Central memory CD8-positive, alpha-beta T cell (primary cell): ENCODE measurements around the gene KCNMA1.

Experiments used
- ATAC-seq: fragments of 150-1000 bp; cut with Tn5 transposase; replicated peaks from 2 replicates; pipeline ENCODE4 v1.10.0; 2022; ENCODE audit warnings: mild to moderate bottlenecking, moderate FRiP score, moderate number of reproducible peaks; ENCODE audit not compliant: poor library complexity, severe bottlenecking; ENCODE audit errors: extremely low read depth
- DNase-seq, 2 donors: peaks; one replicate each; pipeline ENCODE4 v3.0.0; 2021; ENCODE audit warnings: low spot score in 2 of 2
- H3K27ac Mint-ChIP-seq: one replicate; pipeline ENCODE4 v1.8.0; 2022; ENCODE audit warnings: low read depth, mild to moderate bottlenecking, moderate library complexity, mixed read lengths
- H3K27me3 Mint-ChIP-seq: one replicate; pipeline ENCODE4 v1.8.0; 2022; ENCODE audit warnings: mixed read lengths
- H3K36me3 Mint-ChIP-seq: one replicate; pipeline ENCODE4 v1.8.0; 2022; ENCODE audit warnings: mild to moderate bottlenecking, moderate library complexity, mixed read lengths; ENCODE audit not compliant: insufficient read depth
- H3K4me1 Mint-ChIP-seq: one replicate; pipeline ENCODE4 v1.8.0; 2022; ENCODE audit warnings: mixed read lengths
- H3K4me3 Mint-ChIP-seq: one replicate; pipeline ENCODE4 v1.8.0; 2022; ENCODE audit warnings: mild to moderate bottlenecking, moderate library complexity, mixed read lengths
- H3K9me3 Mint-ChIP-seq: one replicate; pipeline ENCODE4 v1.8.0; 2022; ENCODE audit warnings: mixed read lengths

KCNMA1 gene

DNA sequence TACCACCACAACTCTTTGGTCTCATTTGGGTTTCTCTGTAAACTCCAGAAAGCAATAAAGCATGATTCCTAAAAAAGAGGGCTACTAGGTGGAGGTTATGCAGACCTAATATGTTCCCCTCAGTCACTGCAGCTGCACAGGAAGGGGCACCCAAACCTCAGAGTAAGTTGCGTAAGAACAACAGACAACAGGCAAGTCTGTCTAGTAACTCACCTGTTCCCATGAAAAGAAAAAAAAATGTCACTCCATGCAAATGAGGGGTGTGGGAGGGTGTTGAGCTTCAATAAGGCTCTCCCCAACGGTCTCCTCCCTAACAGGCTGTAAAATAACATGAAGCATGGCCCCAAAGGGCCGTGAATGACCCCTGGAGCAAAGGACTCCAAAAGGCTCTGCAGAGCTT is 461.4 kb downstream of the KCNMA1 start:
- no peak for ATAC-seq
- DNase-seq, result no peak
- Mint-ChIP-seq H3K9me3 (no peaks in the 10 kb centered on the region), H3K4me1 (no peaks in the 10 kb centered on the region), H3K4me3 (no peak overlapping the region), H3K27ac (no peak overlapping the region), H3K27me3 (peaks cover 37% of the 10 kb centered on the region), H3K36me3 (no peaks in the 10 kb centered on the region)

DNA sequence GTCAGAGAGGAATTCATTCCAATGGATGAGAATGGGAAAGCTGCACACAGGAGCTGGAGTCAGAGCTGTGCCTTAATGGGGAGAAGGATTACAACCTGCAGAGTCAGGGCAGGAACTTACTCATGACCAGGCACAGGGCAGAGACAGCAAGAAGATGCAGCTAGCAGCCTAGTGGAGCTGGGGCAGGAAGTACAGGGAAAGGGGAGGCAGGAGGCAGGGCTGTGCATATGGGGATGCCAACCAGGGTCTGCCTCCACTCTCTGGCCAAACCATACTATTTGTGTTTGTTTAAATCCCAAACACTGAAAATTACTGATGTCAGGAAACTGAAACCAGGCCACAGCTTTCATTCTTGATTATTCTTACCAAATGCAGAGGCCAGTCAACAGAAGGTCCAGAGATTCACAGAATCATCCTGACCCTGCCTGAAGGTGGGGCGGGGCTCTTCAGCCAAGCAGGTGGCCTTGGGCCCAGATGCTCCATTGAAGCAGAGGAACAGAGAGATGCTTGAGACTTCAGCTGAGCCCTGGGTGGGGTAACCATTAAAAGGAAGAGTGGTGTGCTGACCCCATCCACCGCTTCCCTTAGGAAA is 461.9 kb downstream of the KCNMA1 start:
- ATAC-seq, result no peak
- Mint-ChIP-seq H3K36me3 (no peaks in the 10 kb centered on the region), H3K27me3 (peaks cover 31% of the 10 kb centered on the region), H3K4me3 (no peak overlapping the region), H3K9me3 (no peaks in the 10 kb centered on the region), H3K4me1 (no peaks in the 10 kb centered on the region), H3K27ac (no peak overlapping the region)
- DNase-seq, result no peak

DNA sequence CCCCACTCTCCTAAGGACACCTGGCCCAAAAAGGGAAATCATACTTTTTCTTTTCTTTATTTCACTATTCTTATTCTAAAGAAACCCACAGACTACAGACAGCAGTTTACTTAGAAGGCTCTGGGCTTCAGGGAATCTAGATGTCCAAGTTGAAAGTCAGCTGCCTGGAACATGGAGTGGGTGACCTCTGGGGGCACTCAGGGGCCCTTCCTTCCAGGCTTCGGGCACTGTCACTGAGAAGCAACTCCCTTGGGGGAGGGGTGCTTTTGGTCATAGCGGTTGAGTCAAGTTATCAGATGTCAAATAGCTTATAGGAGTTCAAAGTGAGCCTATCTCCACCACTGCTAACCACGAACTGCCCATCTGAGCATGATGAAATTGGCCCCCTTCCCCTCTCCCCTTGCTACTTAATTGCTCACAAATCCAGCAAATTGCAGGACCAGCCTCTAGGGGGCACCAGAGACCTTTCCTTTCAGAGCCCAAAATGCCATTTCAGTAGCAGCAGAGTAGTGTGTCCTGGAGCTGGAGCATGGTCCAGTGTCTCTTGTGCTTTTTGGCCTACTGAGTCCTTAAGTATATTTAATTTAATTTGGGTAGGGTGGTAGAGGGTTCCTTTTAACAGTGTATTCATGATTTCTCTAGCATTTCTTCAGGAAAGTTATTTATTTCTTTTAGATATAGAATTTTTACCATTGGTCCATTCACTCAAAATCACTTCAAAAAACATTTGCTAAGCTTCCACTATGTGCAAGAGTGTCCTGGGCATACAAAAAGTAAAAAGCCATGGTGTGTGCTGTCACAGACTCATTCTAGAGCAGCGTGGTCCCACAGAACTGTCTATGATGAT is 463.8 kb downstream of the KCNMA1 start:
- H3K27me3 Mint-ChIP-seq, result peaks cover 14% of the 10 kb centered on the region
- DNase-seq (peak; percentile 53 to 61), ATAC-seq (no peak)
- no peaks in the 10 kb centered on the region for H3K36me3 Mint-ChIP-seq
- no peaks in the 10 kb centered on the region for H3K4me1 Mint-ChIP-seq
- no peak overlapping the region for H3K4me3 Mint-ChIP-seq
- no peak overlapping the region for H3K27ac Mint-ChIP-seq
- H3K9me3 Mint-ChIP-seq, result no peaks in the 10 kb centered on the region

DNA sequence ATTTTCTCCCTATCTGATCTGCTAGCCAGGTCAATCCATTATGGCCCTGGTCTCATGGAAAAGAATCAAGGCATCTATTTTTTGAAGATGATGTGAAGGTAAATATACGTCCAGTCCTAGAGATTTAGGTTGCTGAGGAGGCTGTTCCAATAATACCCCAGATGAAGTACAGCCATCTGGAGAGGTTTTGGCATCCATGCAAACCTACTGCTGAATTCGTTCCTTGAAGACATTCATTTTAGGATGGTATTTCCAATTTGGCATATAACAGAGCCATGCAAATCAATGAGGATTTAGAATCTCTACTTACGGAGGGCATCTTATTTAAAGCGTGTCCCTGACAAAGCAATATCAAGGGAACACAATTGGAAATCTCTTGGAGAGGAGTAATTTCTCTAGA is 465.5 kb downstream of the KCNMA1 start:
- Mint-ChIP-seq H3K27me3 (peaks cover 9% of the 10 kb centered on the region), H3K27ac (no peak overlapping the region), H3K36me3 (no peaks in the 10 kb centered on the region), H3K4me3 (no peak overlapping the region), H3K4me1 (no peaks in the 10 kb centered on the region), H3K9me3 (no peaks in the 10 kb centered on the region)
- ATAC-seq, result no peak
- no peak for DNase-seq

DNA sequence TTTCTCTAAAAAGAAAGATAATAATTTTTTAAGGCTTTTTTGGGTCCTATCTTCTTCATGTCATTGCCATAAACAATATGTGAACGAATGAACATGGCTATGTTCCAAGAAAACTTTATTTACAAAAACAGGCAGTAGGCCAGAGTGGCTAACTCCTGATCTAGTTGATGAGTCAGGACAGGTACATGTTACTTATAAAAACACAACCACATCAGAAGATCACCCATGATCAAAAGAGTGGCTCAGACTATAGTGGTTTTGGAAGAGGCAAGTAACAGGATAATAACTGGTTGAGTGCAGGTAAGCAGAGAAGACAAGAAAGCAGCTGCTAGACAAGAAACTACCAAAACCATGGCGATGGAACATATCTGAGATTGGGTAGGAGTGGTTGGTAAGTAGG is 468.7 kb downstream of the KCNMA1 start:
- Mint-ChIP-seq H3K27me3 (peaks cover 23% of the 10 kb centered on the region), H3K4me1 (peaks cover 5% of the 10 kb centered on the region), H3K9me3 (no peaks in the 10 kb centered on the region)

DNA sequence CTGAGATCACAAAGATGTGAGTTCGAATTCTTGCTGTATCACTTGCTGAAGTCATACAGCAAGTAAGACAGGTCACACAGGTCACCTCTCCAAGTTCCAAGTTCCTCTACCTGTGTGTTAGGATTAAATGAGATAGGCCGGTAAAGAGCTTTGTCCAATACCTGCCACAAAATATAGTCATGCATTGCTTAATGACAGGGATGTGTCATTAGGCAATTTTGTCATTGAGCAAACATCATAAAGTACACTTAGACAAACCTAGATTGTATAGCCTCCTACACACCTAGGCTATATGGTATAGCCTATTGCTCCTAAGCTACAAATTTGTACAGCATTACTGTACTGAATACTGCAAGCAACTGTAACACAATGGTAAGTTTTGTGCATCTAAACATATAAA is 469.4 kb downstream of the KCNMA1 start:
- H3K27ac Mint-ChIP-seq, result no peak overlapping the region

More for the DNA sequence above, 468.7 kb downstream of the KCNMA1 start:
- DNase-seq (no peak), ATAC-seq (no peak)
- Mint-ChIP-seq H3K4me3 (no peak overlapping the region), H3K36me3 (no peaks in the 10 kb centered on the region), H3K27ac (no peak overlapping the region)

DNA sequence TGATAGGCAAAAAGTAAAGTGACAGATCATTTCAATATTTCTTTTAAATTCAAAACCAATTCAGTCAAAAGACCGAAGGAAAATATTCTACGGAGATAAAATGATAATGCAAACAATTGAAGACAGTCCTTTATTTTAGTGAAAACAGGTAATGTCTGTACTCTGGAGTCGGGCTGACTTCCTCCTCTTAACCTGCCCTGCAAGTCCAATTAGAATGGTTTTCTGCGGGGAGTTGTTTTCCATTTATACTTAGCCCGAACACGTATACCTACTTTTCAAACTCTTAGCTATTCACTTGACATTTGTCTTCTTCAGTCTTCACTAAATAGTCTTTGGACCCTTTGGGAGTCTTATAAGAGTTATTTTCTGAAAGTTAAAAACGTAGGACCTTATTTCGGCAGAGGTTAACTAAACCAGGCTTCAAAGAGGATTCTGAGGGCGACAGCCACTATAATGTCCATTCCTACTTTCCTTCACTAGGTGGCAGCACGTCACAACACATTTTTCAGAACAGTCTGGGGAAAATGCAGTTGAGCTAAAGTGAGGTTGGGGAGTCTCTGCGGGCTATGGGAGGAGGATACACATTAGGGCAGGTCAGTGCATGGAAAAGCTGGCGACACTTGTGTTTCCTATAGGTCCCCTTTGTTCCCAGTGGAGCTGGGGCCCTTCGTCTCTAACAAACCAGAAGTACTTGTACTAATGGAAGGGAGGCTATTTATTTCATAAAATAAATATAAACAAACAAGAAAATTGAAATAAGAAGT is 472.0 kb downstream of the KCNMA1 start:
- Mint-ChIP-seq H3K27ac (no peak overlapping the region), H3K36me3 (no peaks in the 10 kb centered on the region), H3K9me3 (no peaks in the 10 kb centered on the region), H3K4me3 (no peak overlapping the region), H3K27me3 (peaks cover 29% of the 10 kb centered on the region), H3K4me1 (peaks cover 5% of the 10 kb centered on the region)
- DNase-seq, result no peak
- no peak for ATAC-seq

More for the DNA sequence above, 469.4 kb downstream of the KCNMA1 start:
- H3K36me3 Mint-ChIP-seq, result no peaks in the 10 kb centered on the region
- peaks cover 29% of the 10 kb centered on the region for H3K27me3 Mint-ChIP-seq
- no peaks in the 10 kb centered on the region for H3K9me3 Mint-ChIP-seq
- H3K4me3 Mint-ChIP-seq, result no peak overlapping the region
- ATAC-seq, result no peak
- no peak for DNase-seq
- peaks cover 5% of the 10 kb centered on the region for H3K4me1 Mint-ChIP-seq

DNA sequence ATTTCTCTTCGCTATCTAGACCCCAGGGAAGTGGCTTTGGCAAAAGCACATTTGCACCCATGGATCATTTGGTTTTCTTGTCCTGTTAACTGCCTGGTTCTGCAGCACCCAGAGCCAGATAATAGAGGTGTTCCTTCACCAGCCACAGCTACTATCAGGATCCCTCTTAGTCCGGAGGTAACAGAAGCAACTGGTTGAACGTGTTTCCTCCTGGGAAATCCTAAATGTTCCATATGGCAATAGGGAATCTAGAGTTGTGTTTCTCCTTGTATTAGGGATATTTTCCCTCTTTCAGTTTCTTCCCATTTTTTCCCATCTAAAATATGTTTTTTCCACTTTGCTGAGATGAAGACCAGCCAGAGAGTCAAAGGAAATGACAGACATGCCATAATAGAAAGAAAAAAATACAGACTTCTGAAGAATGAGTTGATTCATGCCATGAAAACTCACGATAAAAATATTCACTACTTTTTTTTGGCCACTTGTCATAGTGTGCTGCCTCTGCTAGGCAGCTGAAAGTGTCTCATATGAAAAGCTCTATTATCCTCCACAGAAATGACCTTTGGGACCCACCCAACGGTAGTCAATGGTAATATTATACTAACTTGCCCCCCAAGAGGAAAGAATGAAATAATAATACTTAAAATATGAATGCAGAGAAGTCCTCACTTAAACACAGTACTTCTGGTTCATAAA is 472.8 kb downstream of the KCNMA1 start:
- peaks cover 5% of the 10 kb centered on the region for H3K4me1 Mint-ChIP-seq
- no peaks in the 10 kb centered on the region for H3K9me3 Mint-ChIP-seq
- H3K4me3 Mint-ChIP-seq, result no peak overlapping the region
- no peak overlapping the region for H3K27ac Mint-ChIP-seq
- DNase-seq (no peak), ATAC-seq (no peak)
- no peaks in the 10 kb centered on the region for H3K36me3 Mint-ChIP-seq
- H3K27me3 Mint-ChIP-seq, result peaks cover 29% of the 10 kb centered on the region

DNA sequence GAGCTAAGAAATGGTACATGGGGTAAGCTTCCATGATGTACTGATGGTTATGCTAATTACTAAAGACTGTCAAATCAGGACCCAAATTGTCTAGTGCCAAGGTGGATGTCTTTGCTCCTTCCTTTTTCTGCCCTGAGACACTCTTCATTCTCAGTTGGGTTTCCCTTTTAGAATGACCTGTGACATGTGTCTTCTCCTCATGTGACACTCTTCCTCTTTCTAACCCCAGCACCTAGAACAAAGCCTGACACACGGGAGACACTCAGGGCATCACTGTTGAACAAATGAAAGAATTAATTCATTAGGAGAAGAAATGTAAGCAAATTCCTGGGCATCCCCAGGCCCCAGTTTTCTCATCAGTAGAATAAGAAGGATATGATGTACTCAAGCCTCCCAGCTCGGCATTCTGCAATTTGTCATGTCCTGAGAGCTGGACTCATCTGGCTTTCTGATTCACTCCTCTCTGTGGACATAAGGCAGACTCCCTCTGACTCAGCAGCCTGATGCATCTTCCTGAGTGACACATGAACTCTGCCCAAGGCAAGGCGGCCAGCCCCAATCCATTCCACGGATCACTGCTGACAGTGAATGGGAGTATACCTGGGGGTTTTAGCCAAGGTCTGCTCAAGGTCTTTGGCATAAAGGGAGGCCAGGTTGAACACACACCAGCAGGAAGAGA is 473.8 kb downstream of the KCNMA1 start:
- Mint-ChIP-seq H3K4me1 (peaks cover 5% of the 10 kb centered on the region), H3K27ac (no peak overlapping the region), H3K36me3 (no peaks in the 10 kb centered on the region), H3K4me3 (no peak overlapping the region), H3K27me3 (peaks cover 29% of the 10 kb centered on the region), H3K9me3 (no peaks in the 10 kb centered on the region)
- DNase-seq (no peak), ATAC-seq (no peak)

DNA sequence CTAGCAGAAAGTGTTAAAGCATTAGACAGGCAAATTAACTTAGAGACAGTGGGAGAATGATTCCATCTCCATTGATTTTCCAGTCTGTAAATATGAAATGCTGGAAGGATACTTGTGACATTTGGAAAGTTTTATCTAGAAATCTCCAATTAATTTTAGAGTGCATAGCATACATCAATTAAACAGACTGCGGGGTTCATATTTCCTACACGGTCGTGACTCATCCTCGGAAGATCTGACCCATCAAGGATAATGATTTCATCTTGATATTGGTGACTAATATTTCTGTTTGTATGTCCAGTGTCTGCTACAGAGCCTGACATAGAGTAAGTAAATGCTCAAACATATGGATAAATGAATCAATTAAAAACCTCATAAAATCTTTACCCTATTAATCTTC is 474.9 kb downstream of the KCNMA1 start:
- Mint-ChIP-seq H3K27me3 (peaks cover 26% of the 10 kb centered on the region), H3K36me3 (no peaks in the 10 kb centered on the region), H3K4me1 (peaks cover 5% of the 10 kb centered on the region), H3K27ac (no peak overlapping the region), H3K9me3 (no peaks in the 10 kb centered on the region), H3K4me3 (no peak overlapping the region)
- ATAC-seq (no peak), DNase-seq (no peak)

DNA sequence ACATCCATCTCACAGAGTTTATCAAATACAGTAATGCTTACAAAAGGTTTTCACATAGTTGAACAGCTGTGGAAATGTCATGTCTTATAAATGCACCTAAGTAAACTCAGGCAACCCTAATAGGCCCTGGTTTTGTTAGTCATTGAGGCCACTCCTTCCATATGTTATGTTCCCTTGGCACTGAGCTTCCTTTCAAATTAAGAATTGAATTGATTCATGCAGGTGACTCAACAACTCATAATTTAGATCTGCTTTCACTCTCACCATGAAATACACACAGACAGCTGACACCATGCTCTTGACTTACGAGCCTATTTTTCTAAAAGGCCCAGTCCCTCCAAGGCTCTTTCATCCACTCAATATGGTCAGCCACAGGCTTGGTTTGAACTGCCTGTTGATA is 476.9 kb downstream of the KCNMA1 start:
- Mint-ChIP-seq H3K9me3 (no peaks in the 10 kb centered on the region), H3K4me1 (peaks cover 3% of the 10 kb centered on the region), H3K4me3 (no peak overlapping the region), H3K36me3 (no peaks in the 10 kb centered on the region), H3K27ac (no peak overlapping the region), H3K27me3 (peaks cover 17% of the 10 kb centered on the region)
- DNase-seq (no peak), ATAC-seq (no peak)

DNA sequence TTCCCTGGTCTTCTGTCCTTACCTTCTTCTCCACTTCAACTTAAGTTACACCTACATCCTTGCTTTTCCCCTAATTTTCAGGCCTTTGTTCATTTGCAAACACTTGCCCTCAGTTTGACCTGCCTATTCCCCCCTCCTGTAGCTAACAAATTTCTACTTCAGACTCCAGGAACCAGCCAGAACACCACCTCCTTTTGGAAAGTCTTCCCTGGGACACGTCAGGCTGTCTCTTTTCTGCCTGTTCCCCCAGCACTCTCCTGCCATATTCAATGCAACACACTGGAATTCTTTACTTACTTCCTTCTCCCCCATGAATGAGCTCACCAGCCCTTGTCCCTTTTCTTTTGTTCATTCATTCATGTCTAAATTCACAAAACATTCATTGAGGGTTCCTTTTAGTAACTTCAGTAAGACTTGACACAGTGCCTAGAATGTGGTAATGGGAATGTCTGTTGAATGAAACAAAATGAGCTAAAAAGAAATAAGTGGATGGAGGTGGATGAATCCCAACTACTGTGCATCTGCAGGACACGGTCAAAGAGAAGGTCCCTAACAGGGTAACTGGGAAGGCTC is 478.0 kb downstream of the KCNMA1 start:
- no peak overlapping the region for H3K27ac Mint-ChIP-seq
- DNase-seq, result no peak
- peaks cover 20% of the 10 kb centered on the region for H3K27me3 Mint-ChIP-seq
- no peaks in the 10 kb centered on the region for H3K4me1 Mint-ChIP-seq
- no peaks in the 10 kb centered on the region for H3K9me3 Mint-ChIP-seq
- no peak overlapping the region for H3K4me3 Mint-ChIP-seq
- ATAC-seq, result no peak
- no peaks in the 10 kb centered on the region for H3K36me3 Mint-ChIP-seq
